ENCODE measurements around the gene WDR77. TPM values are rescaled to one million over a fixed set of nuclear protein-coding genes. Genes with fewer than 3 reads are reported as not detected.

Gene WDR77
- total RNA-seq, 1 experiment from 2014 or later, result 64.5 TPM

- CTCF ChIA-PET, result interaction anchor here (1.7 kb wide), 2 partner anchors 40 to 68 kb away, joined by 4 to 5 read pairs; no protein-coding TSS in a partner anchor
- POLR2A ChIA-PET, result no interaction called here
These were observed 9.3 kb downstream of the WDR77 start for GRCh38 chr1:111439461-111440351.

More at GRCh38 chr1:111439461-111440351, 9.3 kb downstream of the WDR77 start:
- no peak for DNase-seq (ENCODE audit: low spot score)
- TF ChIP-seq TP53 (CRISPR knock-in tag; IDR thresholded peaks at IDR 0.05) (no peak), JUN (CRISPR knock-in tag; IDR thresholded peaks at IDR 0.05) (no peak), NFYB (CRISPR knock-in tag; conservative IDR thresholded peaks at IDR 0.05; ENCODE audit: low read depth) (no peak), CREB1 (CRISPR knock-in tag; IDR thresholded peaks at IDR 0.05) (no peak), TCF7 (CRISPR knock-in tag; IDR thresholded peaks at IDR 0.05; ENCODE audit: low read depth) (no peak), GRHL2 (CRISPR knock-in tag; IDR thresholded peaks at IDR 0.05; ENCODE audit: insufficient replicate concordance, severe bottlenecking) (no peak), IRF2 (CRISPR knock-in tag; IDR thresholded peaks at IDR 0.05; ENCODE audit: borderline replicate concordance, low read depth) (no peak), ZNF263 (CRISPR knock-in tag; IDR thresholded peaks at IDR 0.05; ENCODE audit: low read depth) (no peak), NR1H2 (CRISPR knock-in tag; IDR thresholded peaks at IDR 0.05) (no peak), GABPB1 (CRISPR knock-in tag; IDR thresholded peaks at IDR 0.05) (no peak), CREM (CRISPR knock-in tag; IDR thresholded peaks at IDR 0.05) (no peak), ZNF219 (CRISPR knock-in tag; IDR thresholded peaks at IDR 0.05; ENCODE audit: borderline replicate concordance) (no peak), HMGXB4 (CRISPR knock-in tag; IDR thresholded peaks at IDR 0.05) (no peak), ZBTB43 (CRISPR knock-in tag; IDR thresholded peaks at IDR 0.05) (no peak), ZNF532 (CRISPR knock-in tag; IDR thresholded peaks at IDR 0.05; ENCODE audit: borderline replicate concordance) (no peak), OVOL2 (CRISPR knock-in tag; IDR thresholded peaks at IDR 0.05; ENCODE audit: borderline replicate concordance) (no peak)
- TF ChIP-seq, protein P1, sequence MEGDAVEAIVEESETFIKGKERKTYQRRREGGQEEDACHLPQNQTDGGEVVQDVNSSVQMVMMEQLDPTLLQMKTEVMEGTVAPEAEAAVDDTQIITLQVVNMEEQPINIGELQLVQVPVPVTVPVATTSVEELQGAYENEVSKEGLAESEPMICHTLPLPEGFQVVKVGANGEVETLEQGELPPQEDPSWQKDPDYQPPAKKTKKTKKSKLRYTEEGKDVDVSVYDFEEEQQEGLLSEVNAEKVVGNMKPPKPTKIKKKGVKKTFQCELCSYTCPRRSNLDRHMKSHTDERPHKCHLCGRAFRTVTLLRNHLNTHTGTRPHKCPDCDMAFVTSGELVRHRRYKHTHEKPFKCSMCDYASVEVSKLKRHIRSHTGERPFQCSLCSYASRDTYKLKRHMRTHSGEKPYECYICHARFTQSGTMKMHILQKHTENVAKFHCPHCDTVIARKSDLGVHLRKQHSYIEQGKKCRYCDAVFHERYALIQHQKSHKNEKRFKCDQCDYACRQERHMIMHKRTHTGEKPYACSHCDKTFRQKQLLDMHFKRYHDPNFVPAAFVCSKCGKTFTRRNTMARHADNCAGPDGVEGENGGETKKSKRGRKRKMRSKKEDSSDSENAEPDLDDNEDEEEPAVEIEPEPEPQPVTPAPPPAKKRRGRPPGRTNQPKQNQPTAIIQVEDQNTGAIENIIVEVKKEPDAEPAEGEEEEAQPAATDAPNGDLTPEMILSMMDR (IDR thresholded peaks at IDR 0.05), result no peak
- Mint-ChIP-seq H3K27ac (no peak overlapping the region), H3K4me1 (no peaks in the 10 kb centered on the region), H3K36me3 (peaks cover 66% of the 10 kb centered on the region), H3K9me3 (no peaks in the 10 kb centered on the region), H3K4me3 (no peak overlapping the region), H3K27me3 (ENCODE audit: low read depth) (no peaks in the 10 kb centered on the region; the same call in 1 of the 2 replicates)
- ATAC-seq, result no peak

Measured in WTC11 (cell line).